ENCODE results near the gene YPEL3.
A peak's percentile ranks its signal among the peaks of the same experiment; 100 is the strongest.
"Not testable (repeated sequence)": the region's sequence is repeated elsewhere in the genome, so short reads cannot be mapped to it uniquely, and the experiment has no call there.

Gene YPEL3

GRCh38 chr16:30096105-30096861, at the start of gene YPEL3:
Gene YPEL3, minus strand, starts transcription at chr16:30096213. Its CDS starts 731 bp downstream, at chr16:30095482.
- DNase-seq, result peak; percentile 90 to 91

- no peak for DNase-seq
These were observed 49.6 kb upstream of the YPEL3 start for GRCh38 chr16:30145657-30146056.

- DNase-seq, result no peak
These were observed 48.9 kb upstream of the YPEL3 start for GRCh38 chr16:30144917-30145316.

GRCh38 chr16:30144017-30144416, 48.0 kb upstream of the YPEL3 start:
- DNase-seq, result no peak

- DNase-seq, result no peak
These were observed 47.3 kb upstream of the YPEL3 start for GRCh38 chr16:30143347-30143702.

GRCh38 chr16:30142672-30143346, 46.8 kb upstream of the YPEL3 start:
- peak in 1 of 2 experiments; percentile 11 for DNase-seq

GRCh38 chr16:30141750-30142149, 45.7 kb upstream of the YPEL3 start:
- DNase-seq, result no peak

- DNase-seq, result no peak
These were observed 43.8 kb upstream of the YPEL3 start for GRCh38 chr16:30139583-30140481.

- DNase-seq, result no peak
These were observed 41.9 kb upstream of the YPEL3 start for GRCh38 chr16:30137897-30138296.

- DNase-seq, result no peak
These were observed 41.1 kb upstream of the YPEL3 start for GRCh38 chr16:30136971-30137605.

- DNase-seq, result no peak
These were observed 36.6 kb upstream of the YPEL3 start for GRCh38 chr16:30132591-30132990.

- no peak for DNase-seq
These were observed 36.0 kb upstream of the YPEL3 start for GRCh38 chr16:30131869-30132475.

- no peak for DNase-seq
These were observed 32.0 kb upstream of the YPEL3 start for GRCh38 chr16:30127993-30128392.

- DNase-seq, result not testable (repeated sequence)
These were observed 29.7 kb upstream of the YPEL3 start for GRCh38 chr16:30125690-30126089.

GRCh38 chr16:30124985-30125379, 29.0 kb upstream of the YPEL3 start:
- DNase-seq, result no peak

GRCh38 chr16:30122604-30123160, 26.7 kb upstream of the YPEL3 start:
- no peak for DNase-seq

- DNase-seq, result no peak
These were observed 25.9 kb upstream of the YPEL3 start for GRCh38 chr16:30121741-30122571.

GRCh38 chr16:30120340-30121105, 24.5 kb upstream of the YPEL3 start:
- DNase-seq, result no peak

- DNase-seq, result no peak
These were observed 23.4 kb upstream of the YPEL3 start for GRCh38 chr16:30119428-30119827.

- no peak for DNase-seq
These were observed 21.8 kb upstream of the YPEL3 start for GRCh38 chr16:30117768-30118167.
